ENCODE measurements around the gene SORT1.
"Not testable (repeated sequence)": the region's sequence is repeated elsewhere in the genome, so short reads cannot be mapped to it uniquely, and the experiment has no call there.

Gene SORT1

DNA sequence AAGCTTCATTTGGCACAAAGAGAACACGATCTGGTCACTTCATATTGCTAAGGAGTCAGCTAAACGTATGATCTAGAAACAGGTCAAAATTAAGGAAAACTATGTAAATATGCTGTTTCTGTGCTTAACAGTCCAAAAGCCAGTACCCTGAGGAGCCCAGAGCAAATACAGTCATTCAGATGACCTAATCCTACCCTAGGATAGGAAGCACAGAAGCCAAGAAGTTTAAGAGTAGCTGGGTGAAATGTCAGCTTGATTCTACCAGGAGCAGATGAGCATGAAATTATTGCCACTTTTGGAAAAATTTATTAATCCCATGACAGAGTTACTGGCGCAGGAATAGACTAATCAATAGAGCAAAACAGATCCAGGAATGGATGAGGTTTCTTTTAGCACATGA is 18.3 kb downstream of the SORT1 start:
- DNase-seq = no peak

DNA sequence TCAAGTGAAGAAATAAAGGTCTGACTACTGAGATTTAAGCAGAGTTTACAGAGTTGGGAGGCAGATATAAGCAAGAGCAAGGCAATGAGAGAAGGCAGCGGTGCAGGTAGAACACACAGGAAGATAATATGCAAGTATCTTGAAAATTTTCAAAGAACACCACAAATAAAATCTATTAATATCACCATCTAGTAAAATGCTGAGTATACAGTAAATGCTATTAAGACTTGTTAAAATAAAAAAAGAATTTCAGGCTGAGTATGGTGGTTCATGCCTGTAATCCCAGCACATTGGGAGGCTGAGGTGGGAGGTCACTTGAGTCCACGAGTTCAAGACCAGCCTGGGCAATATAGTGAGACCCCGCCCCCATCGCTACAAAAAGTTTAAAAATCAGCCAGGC is 20.0 kb downstream of the SORT1 start:
- DNase-seq = no peak

DNA sequence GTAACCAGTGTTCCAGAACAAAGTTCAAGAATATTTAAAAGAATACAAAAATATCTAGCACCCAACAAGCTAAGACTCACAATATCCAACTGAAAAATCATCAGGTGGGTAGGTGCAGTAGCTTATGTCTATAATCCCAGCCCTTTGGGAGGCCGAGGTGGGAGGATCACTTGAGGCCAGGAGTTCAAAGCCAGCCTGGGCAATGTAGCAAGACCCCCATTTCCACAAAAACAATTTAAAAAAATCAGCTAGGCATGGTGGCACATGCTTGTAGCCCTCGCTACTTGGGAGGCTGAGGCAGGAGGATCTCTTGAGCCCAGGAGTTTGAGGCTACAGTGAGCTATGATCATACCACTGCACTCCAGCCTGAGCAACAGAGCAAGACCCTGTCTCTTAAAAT is 24.0 kb downstream of the SORT1 start:
- DNase-seq = not testable (repeated sequence)

DNA sequence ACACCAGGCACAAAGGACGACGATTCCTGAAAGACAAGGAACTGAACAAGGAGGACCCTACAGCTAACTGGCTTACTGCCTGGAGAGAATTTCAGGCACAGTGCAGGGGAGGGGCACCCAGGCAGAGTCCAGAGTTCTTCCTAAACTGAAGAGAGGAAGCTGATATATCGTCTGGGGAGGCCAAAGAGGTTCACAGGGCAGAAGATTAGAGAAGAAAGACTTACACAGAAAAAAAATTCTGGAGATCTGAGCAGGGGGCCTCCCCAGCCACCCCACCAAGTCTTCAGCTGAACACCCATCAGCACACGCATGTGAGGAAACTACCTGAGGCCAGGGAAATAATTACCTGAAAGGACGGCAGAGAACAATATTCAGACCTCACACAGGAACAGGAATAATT is 24.6 kb downstream of the SORT1 start:
- no peak for DNase-seq

DNA sequence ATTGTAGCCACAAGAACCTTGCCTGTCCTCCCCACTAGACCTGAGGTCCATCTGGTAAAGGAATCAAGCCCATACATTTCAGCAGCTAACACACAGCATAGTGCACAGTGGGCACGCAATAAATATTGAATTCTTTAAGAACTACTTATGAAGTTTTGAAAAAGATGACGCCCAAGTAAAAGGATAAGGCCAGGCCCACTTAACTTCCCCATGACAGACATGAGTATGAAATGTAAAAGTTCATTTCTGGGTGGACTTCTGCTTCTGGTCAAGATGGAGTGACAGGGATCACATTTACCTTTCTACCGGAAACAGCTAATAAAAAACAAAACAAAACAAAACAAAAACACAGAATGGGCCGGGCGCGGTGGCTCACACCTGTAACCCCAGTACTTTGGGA is 25.4 kb downstream of the SORT1 start:
- no peak for DNase-seq

DNA sequence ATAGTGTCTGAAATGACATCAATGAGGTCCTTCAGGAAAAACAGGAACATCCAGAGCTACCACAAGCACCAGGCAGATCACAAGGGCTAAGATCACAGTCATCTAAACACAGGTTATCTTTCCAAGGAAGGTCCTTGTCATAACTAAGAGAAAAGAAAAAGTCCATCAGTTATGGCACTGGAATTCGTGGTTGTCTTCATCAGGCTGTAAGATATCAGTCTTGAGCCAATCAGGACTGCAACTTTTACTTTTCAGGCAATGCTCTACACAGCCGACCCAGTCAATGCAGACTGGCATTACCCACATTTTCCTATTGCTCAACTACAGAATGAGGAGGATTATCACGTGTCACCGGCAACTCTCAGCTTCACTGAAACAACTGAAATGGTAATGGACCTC is 26.4 kb downstream of the SORT1 start:
- no peak for DNase-seq

DNA sequence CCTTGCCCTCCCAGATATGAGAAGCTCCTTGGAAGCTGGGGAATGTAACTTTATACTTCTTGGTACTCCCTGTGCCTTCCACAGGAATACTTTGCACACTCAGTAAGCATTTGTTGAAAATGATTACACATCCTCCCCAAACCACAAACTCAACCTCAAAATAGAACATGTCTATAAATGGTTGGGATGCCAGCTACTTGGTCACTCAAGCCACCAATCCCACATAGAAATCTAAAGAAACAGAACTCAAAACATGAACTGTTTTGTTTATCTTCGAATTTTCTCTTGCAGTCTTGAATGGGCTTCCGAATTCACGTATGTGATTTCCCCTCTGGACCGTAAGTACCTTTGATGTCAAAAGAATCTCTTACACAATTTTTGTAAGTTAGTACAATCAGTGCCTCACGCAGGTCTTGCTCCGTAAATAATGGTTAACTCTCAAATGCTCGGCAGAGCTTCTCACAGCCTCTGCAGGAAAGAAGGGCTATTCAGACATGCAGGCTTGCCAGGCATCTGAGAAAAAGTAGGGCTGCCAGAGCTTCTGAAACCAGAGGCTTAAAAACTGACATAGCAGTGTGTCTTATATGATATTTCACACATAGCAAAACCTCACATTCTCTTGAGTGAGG is 26.9 kb downstream of the SORT1 start:
- no peak for DNase-seq

DNA sequence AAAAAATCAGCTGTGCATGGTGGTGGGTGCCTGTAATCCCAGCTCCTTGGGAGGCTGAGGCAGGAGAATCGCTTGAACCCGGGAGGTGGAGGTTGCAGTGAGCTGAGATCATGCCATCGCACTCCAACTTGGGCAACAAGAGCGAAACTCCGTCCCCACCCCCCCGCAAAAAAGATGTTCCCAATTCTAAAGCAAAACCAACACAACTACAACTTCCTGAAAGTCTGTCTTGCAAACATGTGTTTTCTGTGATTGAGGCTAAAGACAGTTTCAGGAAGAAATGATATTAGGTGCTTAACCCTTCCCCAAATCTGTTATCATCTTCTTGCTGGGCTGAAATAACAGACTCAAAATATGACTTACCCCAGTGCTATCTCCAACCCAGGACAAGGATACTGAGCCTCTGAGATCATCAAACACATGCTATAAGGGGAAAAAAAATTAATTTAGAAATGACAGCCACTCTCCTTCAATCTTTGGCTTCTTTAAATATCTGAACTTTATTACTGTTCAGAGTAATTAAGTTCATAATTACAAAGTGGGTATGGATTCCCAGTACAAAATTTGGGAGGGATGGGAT is 28.5 kb downstream of the SORT1 start:
- DNase-seq = no peak

DNA sequence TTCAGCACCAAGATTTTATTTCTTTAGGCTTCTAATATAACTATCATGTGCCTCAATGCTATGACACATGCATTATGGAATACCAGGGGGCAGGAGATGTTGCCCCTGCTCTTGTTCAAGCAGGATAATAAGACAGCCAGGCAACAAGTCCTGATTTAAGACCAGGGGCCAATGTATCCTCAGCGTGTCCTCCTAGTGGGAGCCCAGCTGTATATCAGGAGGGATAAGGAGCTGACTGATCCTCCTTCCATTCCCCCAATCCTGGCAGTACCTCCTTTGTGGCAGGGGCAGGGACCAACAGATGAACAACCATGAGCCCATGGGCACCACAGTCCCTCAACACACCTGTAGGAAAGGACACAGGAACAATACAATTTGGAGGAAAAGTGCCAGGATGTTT is 29.3 kb downstream of the SORT1 start:
- no peak for DNase-seq

DNA sequence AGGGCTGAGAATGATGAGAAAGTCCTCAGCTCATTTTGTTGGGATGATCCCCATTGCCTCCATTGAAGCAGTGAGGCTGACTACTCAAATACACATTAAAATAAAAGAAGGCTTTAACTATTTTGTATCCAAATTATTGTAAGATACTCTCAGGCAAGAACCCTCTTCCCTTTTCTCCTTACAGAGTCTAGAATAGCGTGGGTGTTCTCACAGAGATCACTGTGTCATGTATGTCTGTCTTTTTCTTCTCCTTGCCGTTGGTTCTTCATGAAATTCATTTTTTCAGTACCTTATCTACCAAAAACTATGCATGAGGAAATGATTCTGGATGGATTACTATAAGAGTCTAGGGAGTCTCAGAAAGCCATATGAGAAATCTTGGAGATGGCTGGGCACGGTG is 30.1 kb downstream of the SORT1 start:
- DNase-seq = no peak

DNA sequence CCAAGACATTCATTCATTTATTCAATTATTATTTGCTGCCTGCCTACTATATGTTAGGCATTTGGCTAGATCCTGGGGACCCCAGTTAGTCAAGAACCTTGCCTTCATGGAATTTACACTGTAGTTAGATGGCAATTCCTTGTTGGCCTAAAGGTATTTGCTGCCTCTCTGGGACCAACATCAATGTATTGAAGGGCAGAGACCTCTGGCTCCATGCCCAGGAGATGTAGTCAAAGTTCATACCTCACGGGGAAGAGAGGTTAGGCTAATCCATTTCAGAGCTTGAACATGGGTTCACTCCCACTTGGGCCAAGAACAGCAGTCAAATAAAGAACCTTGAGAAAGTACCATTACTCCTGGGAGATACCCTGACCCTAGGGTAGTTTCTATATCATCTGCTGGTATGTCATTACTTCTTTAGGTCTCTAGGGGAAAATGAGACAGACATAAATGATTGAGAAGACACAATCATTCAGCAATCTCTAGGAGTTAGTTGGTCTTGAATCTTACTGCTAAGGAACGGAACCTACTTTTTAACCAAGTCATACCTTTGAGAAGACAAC is 32.0 kb downstream of the SORT1 start:
- DNase-seq = no peak

DNA sequence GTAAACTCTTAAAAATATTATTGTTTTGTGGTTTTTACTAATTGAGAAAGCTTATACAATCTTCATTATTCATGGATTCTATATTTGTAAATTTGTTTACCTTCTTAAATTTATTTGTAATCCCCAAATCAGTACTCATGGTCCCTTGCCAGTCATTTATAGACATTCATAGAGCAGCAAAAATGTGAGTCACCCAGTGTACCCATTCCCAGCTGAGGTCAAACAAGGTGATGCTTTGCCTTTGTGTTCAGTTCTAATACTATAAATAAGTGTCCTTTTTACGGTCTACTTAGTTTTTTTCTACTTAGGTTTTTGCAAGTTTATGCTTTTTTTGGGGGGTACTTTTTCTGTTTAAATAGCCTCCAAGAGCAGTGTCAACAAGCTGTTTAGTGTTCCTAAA is 36.1 kb downstream of the SORT1 start:
- DNase-seq = no peak

DNA sequence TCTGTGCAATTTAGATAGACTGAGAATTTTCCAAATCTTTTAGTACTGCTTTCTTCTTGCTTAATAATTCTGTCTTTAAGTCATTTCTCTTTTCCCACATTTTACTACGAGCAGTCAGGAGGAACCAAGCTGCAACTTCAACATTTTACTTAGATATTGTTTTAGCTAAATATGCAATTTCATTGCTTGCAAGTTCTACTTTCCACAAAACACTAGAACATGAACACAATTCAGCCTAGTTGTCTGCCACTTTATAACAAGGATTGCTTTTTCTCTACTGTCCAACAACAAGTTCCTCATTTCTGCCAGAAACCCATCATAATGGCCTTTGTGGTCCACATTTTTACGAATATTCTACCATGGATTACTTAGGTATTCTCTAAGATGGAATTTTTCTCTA is 36.6 kb downstream of the SORT1 start:
- no peak for DNase-seq

DNA sequence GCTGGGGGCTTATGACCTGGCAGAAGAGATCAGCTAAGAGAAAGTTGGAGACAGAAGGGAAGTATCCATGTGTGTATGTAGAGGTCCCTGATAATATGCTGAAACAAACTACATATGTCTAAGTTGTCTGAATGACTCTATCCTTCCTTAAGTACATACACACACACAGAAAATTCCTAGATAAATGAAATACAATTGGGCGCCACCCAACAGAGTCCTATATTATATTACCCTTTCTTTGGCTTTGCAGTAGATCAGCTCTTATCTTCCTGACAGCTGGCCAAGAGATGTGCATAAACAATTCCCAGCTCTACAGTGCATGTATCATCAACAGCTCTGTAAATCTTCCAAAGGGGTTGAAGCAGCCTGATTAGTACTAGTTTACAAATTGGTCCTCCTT is 40.1 kb downstream of the SORT1 start:
- peak; percentile 41 for DNase-seq

DNA sequence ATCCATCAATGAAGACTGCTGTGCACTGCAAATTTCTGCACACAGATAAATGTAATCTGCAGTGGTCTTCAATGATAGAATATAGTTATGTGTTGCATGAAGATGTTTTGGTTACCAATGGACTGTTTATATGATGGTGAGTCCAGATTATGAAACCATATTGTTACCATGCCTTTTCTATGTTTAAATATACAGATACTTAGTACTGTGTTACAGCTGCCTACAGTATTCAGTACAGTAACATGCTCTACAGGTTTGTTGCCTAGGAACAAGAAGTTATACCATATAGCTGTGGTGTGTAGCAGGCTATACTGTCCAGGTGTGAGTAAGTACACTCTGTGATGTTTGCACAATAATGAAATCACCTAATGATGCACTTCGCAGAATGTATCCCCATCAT is 40.8 kb downstream of the SORT1 start:
- DNase-seq = no peak

DNA sequence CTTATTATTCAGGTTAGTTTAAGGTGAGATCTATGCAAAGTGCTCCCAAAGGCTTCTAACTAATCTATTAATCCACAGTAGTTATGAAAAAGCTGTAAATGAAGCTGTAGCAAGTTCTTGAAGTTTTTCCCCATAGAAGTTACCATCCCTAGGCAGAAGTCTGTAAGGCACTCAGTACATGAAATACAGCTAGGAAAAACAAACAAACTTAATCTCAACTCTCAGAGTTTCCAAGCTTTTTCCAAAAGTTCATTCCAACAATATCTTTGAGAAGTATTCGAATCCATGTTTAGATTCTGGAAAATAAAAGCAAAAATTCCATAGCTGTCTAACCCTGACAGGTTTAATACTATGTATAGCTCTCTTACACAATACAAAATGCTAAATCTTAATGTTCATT is 41.2 kb downstream of the SORT1 start:
- no peak for DNase-seq

DNA sequence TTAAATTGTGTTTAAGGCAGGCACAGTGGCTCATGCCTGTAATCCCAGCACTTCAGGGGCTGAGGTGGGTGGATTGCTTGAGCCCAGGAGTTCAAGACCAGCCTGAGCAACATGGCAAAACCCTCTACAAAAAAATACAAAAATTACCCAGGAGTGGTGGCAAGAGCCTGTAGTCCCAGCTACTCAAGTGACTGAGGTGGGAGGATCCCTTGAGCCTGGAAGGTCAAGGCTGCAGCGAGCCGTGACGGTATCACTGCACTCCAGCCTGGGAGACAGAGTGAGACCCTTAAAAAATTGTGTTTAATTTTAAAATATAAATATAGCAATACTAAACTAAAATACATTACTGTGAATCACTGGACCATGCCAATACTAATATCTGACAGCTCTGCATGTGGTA is 42.8 kb downstream of the SORT1 start:
- no peak for DNase-seq

DNA sequence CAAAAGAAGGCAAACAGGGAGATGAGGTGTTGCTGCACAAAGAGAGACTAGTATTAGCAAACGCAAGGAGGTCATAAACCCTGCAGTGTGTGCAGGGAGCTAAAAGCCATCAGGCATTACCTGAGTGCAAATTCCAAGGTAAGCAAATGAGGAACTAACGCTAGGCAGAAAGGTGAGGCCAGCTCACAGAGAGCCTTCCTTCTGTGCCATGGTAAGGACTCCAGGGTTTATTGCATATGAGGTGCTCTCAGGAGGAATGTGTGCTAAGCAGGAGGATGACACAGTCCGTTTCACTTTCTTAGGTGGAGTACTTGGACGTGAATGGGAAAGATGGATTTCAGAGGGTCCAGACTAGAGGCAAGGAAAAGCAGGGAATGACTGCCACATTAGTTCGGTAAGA is 46.3 kb downstream of the SORT1 start:
- no peak for DNase-seq

DNA sequence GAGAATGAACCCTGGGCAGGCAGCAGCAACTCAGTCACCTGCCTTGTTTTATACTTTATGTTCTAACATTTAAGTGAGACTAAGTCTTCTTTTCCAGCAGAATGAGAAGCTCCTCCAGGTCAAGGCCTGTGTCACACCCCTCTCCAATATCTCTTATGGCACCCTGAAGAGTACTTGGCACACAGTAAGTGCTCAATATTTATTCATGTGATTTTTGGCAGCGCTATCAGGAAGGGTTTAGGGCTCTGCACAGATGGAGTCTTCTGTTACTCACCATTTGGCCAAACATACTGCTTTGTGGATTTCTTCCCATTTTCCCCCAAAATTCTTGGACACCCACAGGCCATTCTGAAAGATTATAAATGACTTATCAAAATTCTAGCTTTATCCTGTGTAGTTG is 47.1 kb downstream of the SORT1 start:
- DNase-seq = peak; percentile 19

DNA sequence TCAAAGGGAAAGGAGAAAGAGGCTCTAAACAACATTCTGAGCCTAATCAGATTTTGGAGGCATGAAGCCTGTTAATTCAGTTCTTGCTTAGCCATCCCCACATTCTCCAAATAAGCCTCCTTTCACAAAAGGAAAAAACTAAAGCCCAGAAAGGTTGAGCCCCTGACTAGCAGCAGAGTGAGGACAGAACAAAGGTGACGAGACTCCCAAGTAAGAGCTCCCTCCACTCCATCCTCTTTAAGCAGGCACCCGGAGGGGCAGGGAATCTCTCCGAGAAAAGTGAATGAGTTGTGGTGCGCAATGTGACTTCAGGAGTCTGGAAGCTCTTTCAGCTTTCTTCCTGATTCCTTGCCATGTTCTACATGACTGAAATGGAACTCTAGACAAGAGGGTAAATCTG is 47.5 kb downstream of the SORT1 start:
- no peak for DNase-seq

DNA sequence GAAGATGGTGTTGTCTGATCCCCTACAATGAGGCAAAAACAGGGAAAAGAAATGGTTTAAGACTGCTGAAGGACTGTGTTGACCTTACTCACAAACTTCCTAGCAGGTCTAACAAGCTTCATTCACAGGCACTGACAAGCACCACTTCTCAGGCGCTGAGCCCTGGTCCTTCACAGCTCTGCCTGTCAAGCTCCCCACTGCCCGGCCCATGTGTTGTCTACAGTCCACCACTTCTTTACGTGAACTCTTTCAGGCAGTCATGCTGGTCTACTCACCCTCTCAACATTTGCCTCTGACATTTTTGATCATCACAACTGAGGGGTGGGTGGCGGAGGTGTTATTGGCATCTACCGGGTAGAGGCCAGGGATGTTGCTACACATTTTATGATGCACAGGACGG is 50.2 kb downstream of the SORT1 start:
- DNase-seq = no peak

DNA sequence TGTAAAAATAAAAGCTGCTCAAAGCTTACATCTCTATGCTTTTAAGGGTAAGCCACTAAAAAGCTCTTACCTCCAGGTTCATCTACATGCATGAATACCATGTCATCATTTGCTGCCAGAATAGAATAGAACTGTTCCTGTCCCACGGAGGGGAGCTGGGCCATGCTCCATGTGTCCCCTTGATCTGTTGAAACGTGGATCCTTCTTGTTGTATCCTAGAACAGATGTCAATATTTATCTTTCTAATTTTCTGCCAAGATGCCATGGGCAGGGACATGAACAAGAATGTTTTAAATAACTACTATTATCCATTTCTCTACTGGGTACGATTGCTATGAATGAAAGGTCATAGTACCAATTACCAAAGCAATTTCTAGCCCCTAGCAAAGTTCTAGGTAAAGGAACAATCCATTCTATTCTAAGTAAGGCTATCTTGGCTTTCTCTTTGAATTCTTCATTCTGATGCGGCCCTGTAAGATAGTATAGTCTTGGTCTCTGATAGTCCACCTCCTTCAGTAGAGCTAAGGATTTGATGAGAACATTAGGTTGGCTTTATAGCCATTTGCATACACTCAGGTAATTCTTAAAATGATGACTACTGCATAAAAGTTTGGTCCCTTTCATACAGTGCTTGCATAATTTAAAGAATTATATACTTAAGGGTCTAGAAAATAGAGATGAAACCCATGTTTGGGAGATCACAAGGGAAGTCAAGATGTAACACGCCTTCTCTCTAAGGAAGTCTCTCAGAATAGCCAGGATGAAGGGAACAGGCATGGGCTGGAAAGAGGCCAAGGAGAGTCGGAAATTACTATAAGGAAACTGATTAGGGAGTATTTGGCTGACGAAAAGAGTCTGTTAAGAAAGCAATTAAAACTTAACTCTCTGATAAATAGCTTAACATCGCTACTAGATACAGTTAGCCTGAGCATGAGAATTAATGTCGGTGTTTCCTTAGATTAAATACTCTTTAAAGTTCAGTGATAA is 55.5 kb downstream of the SORT1 start:
- DNase-seq = no peak

DNA sequence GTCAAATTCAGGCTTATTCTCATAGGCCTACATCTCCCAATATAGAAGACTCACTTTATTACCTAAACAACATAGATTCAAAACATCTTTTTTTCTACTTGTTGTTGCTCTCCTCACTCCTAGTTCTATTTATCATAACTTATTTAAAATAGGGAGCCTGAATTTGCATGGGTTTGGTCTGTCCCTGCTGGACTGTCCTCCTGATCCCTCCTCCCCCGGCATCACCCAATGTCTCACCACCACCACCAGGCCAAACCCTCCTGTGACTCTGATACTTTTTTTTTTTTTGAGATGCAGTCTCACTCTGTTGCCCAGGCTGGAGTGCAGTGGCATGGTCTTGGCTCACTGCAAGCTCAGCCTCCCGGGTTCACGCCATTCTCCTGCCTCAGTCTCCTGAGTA is 59.1 kb downstream of the SORT1 start:
- no peak for DNase-seq

DNA sequence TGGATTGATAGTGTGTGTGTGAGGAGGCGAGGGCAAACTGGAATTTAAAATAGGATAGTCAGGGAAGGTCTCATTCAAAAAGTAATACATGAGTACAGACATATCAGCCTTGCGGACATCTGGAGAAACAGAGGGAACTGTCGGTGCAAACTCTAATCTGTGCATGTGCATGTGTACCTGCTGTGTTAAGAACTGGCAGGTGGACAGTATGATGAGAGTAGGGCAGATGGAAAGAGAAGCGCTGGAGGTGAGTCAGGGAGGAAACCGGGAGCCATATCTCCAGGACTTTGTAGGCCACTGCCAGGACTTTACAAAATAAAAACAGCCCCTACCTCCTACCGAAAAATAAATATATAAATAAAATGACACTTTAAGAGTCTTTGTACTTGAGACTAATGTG is 59.6 kb downstream of the SORT1 start:
- DNase-seq = no peak

All from NCI-H1092 treated with DMSO at 0.1 percent for 48 hours (cell line).